Liver (tissue), 9 donors: ENCODE data around the gene PCDH9. TPM values are rescaled to one million over a fixed set of nuclear protein-coding genes. Genes with fewer than 3 reads are reported as not detected.

ENCODE experiments used
- DNase-seq: peaks from one replicate; pipeline ENCODE4 v3.0.0-alpha.2; 2017; ENCODE audit warnings: low spot score
- H3K27ac ChIP-seq, 2 donors: one replicate each; pipeline ENCODE4 v1.7.0; 2013; ENCODE audit warnings: inconsistent platforms in 2 of 2, low read length in 2 of 2, control low read depth in 1 of 2, low read depth in 1 of 2, mild to moderate bottlenecking in 1 of 2
- H3K27me3 ChIP-seq, 4 donors: one replicate each; pipeline versions ENCODE4 v1.6.1 to v1.7.0; 2013; ENCODE audit warnings: low read length in 3 of 4, inconsistent platforms in 1 of 4, mild to moderate bottlenecking in 1 of 4, moderate library complexity in 1 of 4; ENCODE audit not compliant: control insufficient read depth in 4 of 4, insufficient read depth in 4 of 4
- H3K36me3 ChIP-seq, 4 donors: one replicate each; pipeline versions ENCODE4 v1.6.1 to v1.7.0; 2013; ENCODE audit warnings: low read length in 3 of 4, mild to moderate bottlenecking in 3 of 4, low read depth in 1 of 4, moderate library complexity in 1 of 4; ENCODE audit not compliant: control insufficient read depth in 4 of 4, insufficient read depth in 3 of 4
- H3K4me1 ChIP-seq, 4 donors: one replicate each; pipeline versions ENCODE4 v1.6.1 to v1.7.0; 2013; ENCODE audit warnings: low read length in 3 of 4, mild to moderate bottlenecking in 3 of 4, moderate library complexity in 1 of 4; ENCODE audit not compliant: control insufficient read depth in 4 of 4, insufficient read depth in 4 of 4
- H3K4me3 ChIP-seq, 3 donors: one replicate each; pipeline versions ENCODE4 v1.6.1 to v1.7.0; 2013; ENCODE audit warnings: low read length in 3 of 3, control low read depth in 1 of 3, low read depth in 1 of 3, mild to moderate bottlenecking in 1 of 3
- H3K9ac ChIP-seq, 2 donors: one replicate each; pipeline ENCODE4 v1.7.0; 2013; ENCODE audit warnings: low read length in 2 of 2, mild to moderate bottlenecking in 2 of 2, moderate library complexity in 2 of 2, control low read depth in 1 of 2, low read depth in 1 of 2
- H3K9me3 ChIP-seq, 4 donors: one replicate each; pipeline versions ENCODE4 v1.6.1 to v1.7.0; 2013; ENCODE audit warnings: low read length in 3 of 4; ENCODE audit not compliant: control insufficient read depth in 4 of 4
- EGR1 ChIP-seq, 2 donors: IDR thresholded peaks; 2 replicates each; pipeline ENCODE4 v1.6.1; 2016 to 2018; ENCODE audit warnings: antibody characterized with exemption in 2 of 2, low read depth in 2 of 2
- FOXA1 ChIP-seq: IDR thresholded peaks from 2 replicates; pipeline ENCODE4 v1.6.1; 2016; ENCODE audit warnings: antibody characterized with exemption
- FOXA2 ChIP-seq: IDR thresholded peaks from 2 replicates; pipeline ENCODE4 v1.6.1; 2016; ENCODE audit warnings: antibody characterized with exemption
- GABPA ChIP-seq, 2 donors: IDR thresholded peaks in 1 of 2; conservative IDR thresholded peaks in 1 of 2; 2 replicates each; pipeline ENCODE4 v1.6.1; 2016; ENCODE audit warnings: antibody characterized with exemption in 2 of 2, mild to moderate bottlenecking in 1 of 2, moderate library complexity in 1 of 2
- HNF4A ChIP-seq, 2 donors: conservative IDR thresholded peaks; 2 replicates each; pipeline ENCODE4 v1.6.1; 2016; ENCODE audit warnings: antibody characterized with exemption in 2 of 2, mild to moderate bottlenecking in 2 of 2
- HNF4G ChIP-seq: IDR thresholded peaks from 2 replicates; pipeline ENCODE4 v1.6.1; 2016; ENCODE audit warnings: antibody characterized with exemption
- JUND ChIP-seq, 2 donors: IDR thresholded peaks; 2 replicates each; pipeline ENCODE4 v1.6.1; 2016; ENCODE audit warnings: antibody characterized with exemption in 2 of 2
- NR2F2 ChIP-seq: IDR thresholded peaks from 2 replicates; pipeline ENCODE4 v1.6.1; 2016; ENCODE audit warnings: antibody characterized with exemption
- RAD21 ChIP-seq, 2 donors: IDR thresholded peaks; 2 replicates each; pipeline ENCODE4 v1.6.1; 2016; ENCODE audit warnings: antibody characterized with exemption in 2 of 2, mild to moderate bottlenecking in 2 of 2
- RXRA ChIP-seq, 2 donors: IDR thresholded peaks; 2 replicates each; pipeline ENCODE4 v1.6.1; 2017 to 2018; ENCODE audit warnings: antibody characterized with exemption in 2 of 2, mild to moderate bottlenecking in 1 of 2
- SP1 ChIP-seq: IDR thresholded peaks from 2 replicates; pipeline ENCODE4 v1.6.1; 2018; ENCODE audit warnings: antibody characterized with exemption, mild to moderate bottlenecking
- TAF1 ChIP-seq: conservative IDR thresholded peaks from 2 replicates; pipeline ENCODE4 v1.6.1; 2016; ENCODE audit warnings: antibody characterized with exemption, mild to moderate bottlenecking
- YY1 ChIP-seq: IDR thresholded peaks from 2 replicates; pipeline ENCODE4 v1.6.1; 2016; ENCODE audit warnings: antibody characterized with exemption, mild to moderate bottlenecking
- WGBS: extraction: QIAGEN DNeasy Blood & Tissue Kit; methylation state at CpG from one replicate; pipeline ENCODE4 v1.1.7; 2013; 5-methylcytosine and 5-hydroxymethylcytosine counted together
- polyA plus RNA-seq, 2 donors: library from polyadenylated mRNA; stranded (reverse) in 1 of 2; unstranded in 1 of 2; fragments of 200-250 nt in 1 of 2; fragments of >200 nt in 1 of 2; fragmentation: Nextera tagmentation in 1 of 2; extraction: Ambion mirVana in 1 of 2; gene quantifications; one replicate each; pipeline versions ENCODE4 v1.2.1 to v1.2.3, GENCODE V29; 2013 to 2015
- total RNA-seq, 2 donors: library from RNA; depleted of rRNA; stranded (reverse); fragments of >200 nt; gene quantifications; one replicate each; pipeline ENCODE4 v1.2.3, GENCODE V29; 2014
- TF ChIP-seq, protein P1 (sequence below): IDR thresholded peaks from 2 replicates; pipeline ENCODE4 v1.6.1; 2016; ENCODE audit warnings: antibody characterized with exemption
- TF ChIP-seq, protein P2 (sequence below): IDR thresholded peaks from 2 replicates; pipeline ENCODE4 v1.6.1; 2016; ENCODE audit warnings: antibody characterized with exemption
- TF ChIP-seq, protein P3 (sequence below): fragments of 150-350 bp; IDR thresholded peaks from 2 replicates; pipeline ENCODE4 v1.5.1; 2017; ENCODE audit warnings: improper control_type of control experiment, low read depth, low read length; ENCODE audit not compliant: missing input control
- TF ChIP-seq, protein P4 (sequence below): IDR thresholded peaks from 2 replicates; pipeline ENCODE4 v1.6.1; 2016; ENCODE audit warnings: antibody characterized with exemption
- TF ChIP-seq, protein P5 (sequence below): IDR thresholded peaks from 2 replicates; pipeline ENCODE4 v1.6.1; 2016; ENCODE audit warnings: antibody characterized with exemption, mild to moderate bottlenecking
- donor health status: healthy.
- donor health status: healthy.
- donor health status: healthy.
- donor health status: healthy.
- donor health status: healthy.

Gene PCDH9
- total and polyA plus RNA-seq, 4 donors: 0.90 to 4.0 (median 2.2) TPM

DNA sequence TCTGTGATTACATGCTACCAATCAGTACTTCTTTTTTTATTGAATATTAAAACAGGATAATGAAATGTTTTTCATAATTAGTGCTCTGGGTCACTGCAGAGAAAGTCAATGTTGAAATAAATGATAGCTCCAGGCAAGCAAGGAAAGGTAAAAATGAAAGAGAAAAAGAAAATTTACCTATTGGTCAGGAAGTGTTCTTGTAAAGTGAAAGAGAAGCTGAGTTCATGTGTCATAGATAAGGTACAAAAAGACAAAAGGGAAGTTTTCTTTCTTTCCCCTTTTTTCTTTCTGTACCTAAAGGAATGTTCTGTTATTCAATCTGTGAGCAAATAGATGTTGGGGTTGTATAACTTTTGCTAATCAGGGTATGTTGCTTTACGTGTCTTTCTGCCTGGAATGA lies 197.0 kb downstream of the PCDH9 start:
- 71% methylated on average over 1 of the region's 1 CpG for WGBS
- DNase-seq: no peak
- Histone ChIP-seq H3K9me3 (no peaks in the 10 kb centered on the region), H3K27ac (no peak overlapping the region), H3K9ac (no peak overlapping the region), H3K4me3 (no peak overlapping the region), H3K27me3 (peaks cover 0 to 3% (median 0%) of the 10 kb centered on the region in 4 donors), H3K36me3 (no peaks in the 10 kb centered on the region), H3K4me1 (no peaks in the 10 kb centered on the region)
- TF ChIP-seq, protein P1, sequence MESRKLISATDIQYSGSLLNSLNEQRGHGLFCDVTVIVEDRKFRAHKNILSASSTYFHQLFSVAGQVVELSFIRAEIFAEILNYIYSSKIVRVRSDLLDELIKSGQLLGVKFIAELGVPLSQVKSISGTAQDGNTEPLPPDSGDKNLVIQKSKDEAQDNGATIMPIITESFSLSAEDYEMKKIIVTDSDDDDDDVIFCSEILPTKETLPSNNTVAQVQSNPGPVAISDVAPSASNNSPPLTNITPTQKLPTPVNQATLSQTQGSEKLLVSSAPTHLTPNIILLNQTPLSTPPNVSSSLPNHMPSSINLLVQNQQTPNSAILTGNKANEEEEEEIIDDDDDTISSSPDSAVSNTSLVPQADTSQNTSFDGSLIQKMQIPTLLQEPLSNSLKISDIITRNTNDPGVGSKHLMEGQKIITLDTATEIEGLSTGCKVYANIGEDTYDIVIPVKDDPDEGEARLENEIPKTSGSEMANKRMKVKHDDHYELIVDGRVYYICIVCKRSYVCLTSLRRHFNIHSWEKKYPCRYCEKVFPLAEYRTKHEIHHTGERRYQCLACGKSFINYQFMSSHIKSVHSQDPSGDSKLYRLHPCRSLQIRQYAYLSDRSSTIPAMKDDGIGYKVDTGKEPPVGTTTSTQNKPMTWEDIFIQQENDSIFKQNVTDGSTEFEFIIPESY: no peak
- TF ChIP-seq, protein P2, sequence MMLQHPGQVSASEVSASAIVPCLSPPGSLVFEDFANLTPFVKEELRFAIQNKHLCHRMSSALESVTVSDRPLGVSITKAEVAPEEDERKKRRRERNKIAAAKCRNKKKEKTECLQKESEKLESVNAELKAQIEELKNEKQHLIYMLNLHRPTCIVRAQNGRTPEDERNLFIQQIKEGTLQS: no peak
- TF ChIP-seq, protein P3, sequence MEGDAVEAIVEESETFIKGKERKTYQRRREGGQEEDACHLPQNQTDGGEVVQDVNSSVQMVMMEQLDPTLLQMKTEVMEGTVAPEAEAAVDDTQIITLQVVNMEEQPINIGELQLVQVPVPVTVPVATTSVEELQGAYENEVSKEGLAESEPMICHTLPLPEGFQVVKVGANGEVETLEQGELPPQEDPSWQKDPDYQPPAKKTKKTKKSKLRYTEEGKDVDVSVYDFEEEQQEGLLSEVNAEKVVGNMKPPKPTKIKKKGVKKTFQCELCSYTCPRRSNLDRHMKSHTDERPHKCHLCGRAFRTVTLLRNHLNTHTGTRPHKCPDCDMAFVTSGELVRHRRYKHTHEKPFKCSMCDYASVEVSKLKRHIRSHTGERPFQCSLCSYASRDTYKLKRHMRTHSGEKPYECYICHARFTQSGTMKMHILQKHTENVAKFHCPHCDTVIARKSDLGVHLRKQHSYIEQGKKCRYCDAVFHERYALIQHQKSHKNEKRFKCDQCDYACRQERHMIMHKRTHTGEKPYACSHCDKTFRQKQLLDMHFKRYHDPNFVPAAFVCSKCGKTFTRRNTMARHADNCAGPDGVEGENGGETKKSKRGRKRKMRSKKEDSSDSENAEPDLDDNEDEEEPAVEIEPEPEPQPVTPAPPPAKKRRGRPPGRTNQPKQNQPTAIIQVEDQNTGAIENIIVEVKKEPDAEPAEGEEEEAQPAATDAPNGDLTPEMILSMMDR: no peak
- no peak for TF ChIP-seq RAD21 (IDR thresholded peaks at IDR 0.05)
- TF ChIP-seq FOXA2: no peak
- TF ChIP-seq TAF1: no peak
- no peak for TF ChIP-seq GABPA (IDR thresholded peaks at IDR 0.05 in 1 of 2, conservative IDR thresholded peaks at IDR 0.05 in 1 of 2)
- TF ChIP-seq HNF4A (conservative IDR thresholded peaks at IDR 0.05): no peak
- no peak for TF ChIP-seq EGR1 (IDR thresholded peaks at IDR 0.05; ENCODE audit: low read depth in 2 of 2)
- TF ChIP-seq RXRA (IDR thresholded peaks at IDR 0.05): no peak
- no peak for TF ChIP-seq NR2F2
- TF ChIP-seq SP1: no peak

DNA sequence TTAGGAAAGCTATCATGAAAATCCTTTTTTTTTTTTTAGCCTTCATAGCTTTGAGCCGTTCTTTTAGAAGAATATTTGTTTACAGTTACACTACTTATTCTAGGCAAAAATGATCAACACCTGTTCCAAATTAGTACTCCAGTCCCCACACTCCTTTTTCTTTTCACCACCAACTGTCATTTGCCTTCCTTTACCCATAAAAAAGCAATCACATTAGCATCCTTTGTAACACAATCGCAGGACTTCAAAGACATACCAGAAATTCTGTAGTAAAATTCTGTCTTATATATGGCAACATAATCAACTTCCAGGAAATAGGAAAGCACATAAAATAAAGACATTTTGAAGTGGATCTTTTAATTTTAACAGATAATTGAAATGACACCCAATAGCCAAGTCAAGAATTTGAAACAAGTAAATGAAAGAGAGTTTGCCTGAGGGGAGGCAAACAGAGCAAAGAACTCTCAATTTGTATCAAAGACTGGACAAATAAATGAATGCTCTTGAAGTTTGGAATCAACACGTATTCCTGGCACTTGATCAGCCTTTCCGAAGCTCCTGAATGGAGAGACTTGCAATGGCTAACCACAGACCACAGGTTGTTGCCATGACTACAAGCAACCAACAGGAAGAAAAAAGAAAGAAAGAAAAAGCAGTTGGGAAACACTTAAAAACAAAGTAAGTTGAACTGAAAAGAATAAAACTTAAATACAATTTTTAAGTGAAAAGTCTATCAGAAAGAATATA lies 206.8 kb downstream of the PCDH9 start:
- peaks cover 0 to 2% (median 0%) of the 10 kb centered on the region in 4 donors for H3K27me3 ChIP-seq
- H3K36me3 ChIP-seq: no peaks in the 10 kb centered on the region
- no peaks in the 10 kb centered on the region for H3K9me3 ChIP-seq
- no peak overlapping the region for H3K9ac ChIP-seq
- DNase-seq: no peak
- TF ChIP-seq RXRA (IDR thresholded peaks at IDR 0.05) (no peak), HNF4G (no peak), NR2F2 (no peak), RAD21 (IDR thresholded peaks at IDR 0.05) (no peak), TAF1 (no peak), SP1 (no peak), FOXA1 (no peak), GABPA (IDR thresholded peaks at IDR 0.05 in 1 of 2, conservative IDR thresholded peaks at IDR 0.05 in 1 of 2) (no peak), YY1 (no peak), JUND (IDR thresholded peaks at IDR 0.05) (no peak), HNF4A (conservative IDR thresholded peaks at IDR 0.05) (no peak), EGR1 (IDR thresholded peaks at IDR 0.05; ENCODE audit: low read depth in 2 of 2) (no peak)
- TF ChIP-seq, protein P4, sequence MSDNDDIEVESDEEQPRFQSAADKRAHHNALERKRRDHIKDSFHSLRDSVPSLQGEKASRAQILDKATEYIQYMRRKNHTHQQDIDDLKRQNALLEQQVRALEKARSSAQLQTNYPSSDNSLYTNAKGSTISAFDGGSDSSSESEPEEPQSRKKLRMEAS: no peak
- TF ChIP-seq, protein P1: no peak
- TF ChIP-seq, protein P3: no peak
- TF ChIP-seq, protein P5, sequence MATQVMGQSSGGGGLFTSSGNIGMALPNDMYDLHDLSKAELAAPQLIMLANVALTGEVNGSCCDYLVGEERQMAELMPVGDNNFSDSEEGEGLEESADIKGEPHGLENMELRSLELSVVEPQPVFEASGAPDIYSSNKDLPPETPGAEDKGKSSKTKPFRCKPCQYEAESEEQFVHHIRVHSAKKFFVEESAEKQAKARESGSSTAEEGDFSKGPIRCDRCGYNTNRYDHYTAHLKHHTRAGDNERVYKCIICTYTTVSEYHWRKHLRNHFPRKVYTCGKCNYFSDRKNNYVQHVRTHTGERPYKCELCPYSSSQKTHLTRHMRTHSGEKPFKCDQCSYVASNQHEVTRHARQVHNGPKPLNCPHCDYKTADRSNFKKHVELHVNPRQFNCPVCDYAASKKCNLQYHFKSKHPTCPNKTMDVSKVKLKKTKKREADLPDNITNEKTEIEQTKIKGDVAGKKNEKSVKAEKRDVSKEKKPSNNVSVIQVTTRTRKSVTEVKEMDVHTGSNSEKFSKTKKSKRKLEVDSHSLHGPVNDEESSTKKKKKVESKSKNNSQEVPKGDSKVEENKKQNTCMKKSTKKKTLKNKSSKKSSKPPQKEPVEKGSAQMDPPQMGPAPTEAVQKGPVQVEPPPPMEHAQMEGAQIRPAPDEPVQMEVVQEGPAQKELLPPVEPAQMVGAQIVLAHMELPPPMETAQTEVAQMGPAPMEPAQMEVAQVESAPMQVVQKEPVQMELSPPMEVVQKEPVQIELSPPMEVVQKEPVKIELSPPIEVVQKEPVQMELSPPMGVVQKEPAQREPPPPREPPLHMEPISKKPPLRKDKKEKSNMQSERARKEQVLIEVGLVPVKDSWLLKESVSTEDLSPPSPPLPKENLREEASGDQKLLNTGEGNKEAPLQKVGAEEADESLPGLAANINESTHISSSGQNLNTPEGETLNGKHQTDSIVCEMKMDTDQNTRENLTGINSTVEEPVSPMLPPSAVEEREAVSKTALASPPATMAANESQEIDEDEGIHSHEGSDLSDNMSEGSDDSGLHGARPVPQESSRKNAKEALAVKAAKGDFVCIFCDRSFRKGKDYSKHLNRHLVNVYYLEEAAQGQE: no peak
- TF ChIP-seq, protein P2: no peak
- no peaks in the 10 kb centered on the region for H3K4me1 ChIP-seq
- WGBS: 48% methylated on average over 4 of the region's 4 CpGs
- no peak overlapping the region for H3K27ac ChIP-seq
- no peak overlapping the region for H3K4me3 ChIP-seq
